B cell (primary cell): Measurements from ENCODE around the gene CST7. TPM values are rescaled to one million over a fixed set of nuclear protein-coding genes. Genes with fewer than 3 reads are reported as not detected.

Experiments
- ATAC-seq: fragments of 200-7000 bp; cut with Tn5 transposase; one replicate; pipeline ENCODE4 v1.10.0; 2021; ENCODE audit warnings: low read depth, mild to moderate bottlenecking, moderate number of reproducible peaks, moderate library complexity
- CTCF ChIA-PET: fragments of 350-600 bp; sonication (Branson Sonifier 250); formaldehyde crosslinking; loops from one replicate; lab custom pipeline; 2021; ENCODE audit warnings: antibody characterized with exemption, inconsistent platforms; lab: Charles Lee
- POLR2A ChIA-PET: fragments of 350-600 bp; sonication (Branson Sonifier 250); formaldehyde crosslinking; loops from one replicate; lab custom pipeline; 2021; ENCODE audit warnings: antibody characterized with exemption; lab: Charles Lee
- DNase-seq: peaks from one replicate; pipeline ENCODE4 v3.0.0; 2013
- H2AFZ ChIP-seq: 2 replicates; pipeline ENCODE4 v1.6.1; 2012; ENCODE audit warnings: mild to moderate bottlenecking, low read depth, low read length; ENCODE audit not compliant: insufficient read depth, poor library complexity, severe bottlenecking
- H3K27ac ChIP-seq, 2 donors: 1 replicate in 1 of 2; 2 replicates in 1 of 2; pipeline ENCODE4 v1.5.1; 2012 to 2013; ENCODE audit warnings: low read length in 2 of 2, mild to moderate bottlenecking in 2 of 2, moderate library complexity in 1 of 2
- H3K27me3 ChIP-seq, 4 experiments: fragments of 200-600 bp in 1 of 4; sonication (generic) in 1 of 4; replicated peaks in 1 of 4; 1 replicate in 2 of 4; 2 replicates in 2 of 4; pipeline versions ENCODE4 v1.6.1 to v1.7.0; 2013 to 2016; ENCODE audit warnings: low read length in 3 of 4, mild to moderate bottlenecking in 2 of 4, mixed read lengths in 1 of 4, moderate library complexity in 1 of 4; ENCODE audit not compliant: insufficient read depth in 4 of 4, control insufficient read depth in 3 of 4; ENCODE audit errors: control extremely low read depth in 1 of 4
- H3K36me3 ChIP-seq, 2 experiments: replicated peaks in 1 of 2; 1 replicate in 1 of 2; 2 replicates in 1 of 2; pipeline versions ENCODE4 v1.6.1 to v1.7.1; 2013; ENCODE audit warnings: low read length in 1 of 2; ENCODE audit not compliant: insufficient read depth in 2 of 2, control insufficient read depth in 1 of 2; ENCODE audit errors: control extremely low read depth in 1 of 2, extremely low read depth in 1 of 2
- H3K4me1 ChIP-seq, 2 donors: fragments of 200-600 bp in 1 of 2; sonication (generic) in 1 of 2; 1 replicate in 1 of 2; 2 replicates in 1 of 2; pipeline versions ENCODE4 v1.5.1 to v1.6.1; 2013 to 2017; ENCODE audit warnings: low read length in 2 of 2; ENCODE audit not compliant: control insufficient read depth in 2 of 2, insufficient read depth in 2 of 2
- H3K4me2 ChIP-seq: replicated peaks from 2 replicates; pipeline ENCODE3; 2012; ENCODE audit warnings: mild to moderate bottlenecking, low read depth, low read length; ENCODE audit not compliant: poor library complexity, severe bottlenecking
- H3K4me3 ChIP-seq, 5 experiments: fragments of 200-600 bp in 1 of 5; sonication (generic) in 1 of 5; 1 replicate in 3 of 5; 2 replicates in 2 of 5; pipeline versions ENCODE4 v1.5.1 to v1.7.0; 2011 to 2016; ENCODE audit warnings: low read length in 4 of 5, mild to moderate bottlenecking in 4 of 5, low read depth in 2 of 5, control low read depth in 1 of 5, moderate library complexity in 1 of 5; ENCODE audit not compliant: insufficient read depth in 1 of 5; ENCODE audit errors: control extremely low read depth in 1 of 5, extremely low read depth in 1 of 5
- H3K79me2 ChIP-seq: fragments of 200-600 bp; sonication (generic); one replicate; pipeline ENCODE4 v1.6.0; 2016; ENCODE audit warnings: low read length; ENCODE audit not compliant: control insufficient read depth, insufficient read depth
- H3K9ac ChIP-seq: fragments of 200-600 bp; sonication (generic); 2 replicates; pipeline ENCODE4 v1.6.1; 2017; ENCODE audit warnings: mild to moderate bottlenecking, low read length, moderate library complexity
- H3K9me3 ChIP-seq, 3 donors: one replicate each; pipeline versions ENCODE4 v1.6.1 to v1.7.1; 2013; ENCODE audit warnings: low read length in 2 of 3; ENCODE audit not compliant: control insufficient read depth in 2 of 3, insufficient read depth in 1 of 3; ENCODE audit errors: control extremely low read depth in 1 of 3
- H4K20me1 ChIP-seq: 2 replicates; pipeline ENCODE4 v1.6.0; 2012; ENCODE audit warnings: mild to moderate bottlenecking, low read length; ENCODE audit not compliant: insufficient read depth, control insufficient read depth, poor library complexity, severe bottlenecking
- H3K27ac Mint-ChIP-seq: one replicate; pipeline ENCODE4 v1.8.0; 2021; ENCODE audit warnings: mixed read lengths
- H3K27me3 Mint-ChIP-seq: one replicate; pipeline ENCODE4 v1.8.0; 2021; ENCODE audit warnings: mixed read lengths
- H3K4me1 Mint-ChIP-seq: one replicate; pipeline ENCODE4 v1.8.0; 2021; ENCODE audit warnings: mixed read lengths
- H3K4me3 Mint-ChIP-seq: one replicate; pipeline ENCODE4 v1.8.0; 2021; ENCODE audit warnings: mixed read lengths
- H3K9me3 Mint-ChIP-seq: one replicate; pipeline ENCODE4 v1.8.0; 2022; ENCODE audit warnings: mixed read lengths; ENCODE audit not compliant: insufficient read depth
- CTCF ChIP-seq: fragments of 200-600 bp; IDR thresholded peaks from one replicate; pipeline ENCODE4 v1.8.0; 2022; ENCODE audit warnings: antibody characterized with exemption, mild to moderate bottlenecking
- EZH2 ChIP-seq: IDR thresholded peaks from 2 replicates; pipeline ENCODE4 v1.6.1; 2012; ENCODE audit warnings: borderline replicate concordance, low read depth, mild to moderate bottlenecking, moderate library complexity, low read length; ENCODE audit not compliant: insufficient read depth, poor library complexity, severe bottlenecking
- WGBS: methylation state at CpG from one replicate; pipeline ENCODE4 v1.1.5; 2013; ENCODE audit warnings: missing lambda C conversion rate; ENCODE audit not compliant: insufficient coverage; 5-methylcytosine and 5-hydroxymethylcytosine counted together
- intact Hi-C: fragments of 100-400 bp; cut with micrococcal nuclease; formaldehyde crosslinking; loops from one replicate; pipeline ENCODE4 v1.10.0; 2022
- polyA plus RNA-seq: library from polyadenylated mRNA; depleted of rRNA; stranded (reverse); fragments of >200 nt; gene quantifications from 2 replicates; pipeline ENCODE4 v1.2.3, GENCODE V29; 2012
- total RNA-seq, 2 donors: library from RNA; stranded (reverse); fragments of 120-200 nt in 1 of 2; gene quantifications; 1 replicate in 1 of 2; 2 replicates in 1 of 2; pipeline versions ENCODE4 v1.2.3 to v1.2.4, GENCODE V29; 2013 to 2022

The CST7 gene
- total and polyA plus RNA-seq, 2 donors (not counting 1 experiment from before 2014, with no cell fraction given): 0.94 to 3.4 TPM

- Histone ChIP-seq H4K20me1 (no peaks in the 10 kb centered on the region), H3K4me1 (no peaks in the 10 kb centered on the region), H3K9me3 (peaks cover 0 to 27% (median 3%) of the 10 kb centered on the region in 3 donors), H3K27ac (no peak overlapping the region), H3K4me2 (no peak overlapping the region), H3K36me3 (no peaks in the 10 kb centered on the region), H3K9ac (no peak overlapping the region), H3K79me2 (no peaks in the 10 kb centered on the region), H3K4me3 (no peak overlapping the region), H3K27me3 (no peaks in the 10 kb centered on the region), H2AFZ (no peak overlapping the region)
- Mint-ChIP-seq H3K9me3 (peaks cover 4% of the 10 kb centered on the region), H3K4me3 (no peak overlapping the region), H3K27ac (no peak overlapping the region), H3K27me3 (peaks cover 4% of the 10 kb centered on the region), H3K4me1 (no peaks in the 10 kb centered on the region)
- DNase-seq (no peak), ATAC-seq (no peak)
- CTCF ChIA-PET: no interaction called here
- intact Hi-C loops: no loop called here
- TF ChIP-seq CTCF (no peak), EZH2 (no peak)
- POLR2A ChIA-PET: no interaction called here
- WGBS: 93% methylated on average over 5 of the region's 5 CpGs
Observed at GRCh38 chr20:24938498-24938897, 10.6 kb upstream of the CST7 start.

GRCh38 chr20:24939036-24939435 lies 10.0 kb upstream of the CST7 start:
- H2AFZ ChIP-seq: no peak overlapping the region

More at GRCh38 chr20:24939036-24939435, 10.0 kb upstream of the CST7 start:
- H3K36me3 ChIP-seq: no peaks in the 10 kb centered on the region
- Mint-ChIP-seq H3K27me3 (peaks cover 4% of the 10 kb centered on the region), H3K4me3 (no peak overlapping the region), H3K9me3 (peaks cover 6% of the 10 kb centered on the region), H3K27ac (no peak overlapping the region), H3K4me1 (no peaks in the 10 kb centered on the region)
- H3K4me2 ChIP-seq: no peak overlapping the region
- peaks cover 0 to 30% (median 3%) of the 10 kb centered on the region in 3 donors for H3K9me3 ChIP-seq
- H3K9ac ChIP-seq: no peak overlapping the region
- H3K27me3 ChIP-seq: no peaks in the 10 kb centered on the region
- ChIA-PET POLR2A (no interaction called here), CTCF (no interaction called here)
- no peak overlapping the region for H3K27ac ChIP-seq
- WGBS: 79% methylated on average over 4 of the region's 4 CpGs
- ATAC-seq (no peak), DNase-seq (no peak)
- no peaks in the 10 kb centered on the region for H4K20me1 ChIP-seq
- TF ChIP-seq EZH2 (no peak), CTCF (no peak)
- no peaks in the 10 kb centered on the region for H3K79me2 ChIP-seq
- intact Hi-C loops: no loop called here
- no peak overlapping the region for H3K4me3 ChIP-seq
- no peaks in the 10 kb centered on the region for H3K4me1 ChIP-seq
